ENCODE data around the gene LRP5.

LRP5 gene

DNA sequence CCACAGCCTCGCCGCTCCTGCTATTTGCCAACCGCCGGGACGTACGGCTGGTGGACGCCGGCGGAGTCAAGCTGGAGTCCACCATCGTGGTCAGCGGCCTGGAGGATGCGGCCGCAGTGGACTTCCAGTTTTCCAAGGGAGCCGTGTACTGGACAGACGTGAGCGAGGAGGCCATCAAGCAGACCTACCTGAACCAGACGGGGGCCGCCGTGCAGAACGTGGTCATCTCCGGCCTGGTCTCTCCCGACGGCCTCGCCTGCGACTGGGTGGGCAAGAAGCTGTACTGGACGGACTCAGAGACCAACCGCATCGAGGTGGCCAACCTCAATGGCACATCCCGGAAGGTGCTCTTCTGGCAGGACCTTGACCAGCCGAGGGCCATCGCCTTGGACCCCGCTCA, 35.5 kb downstream of the LRP5 start:
- H3K9me3 ChIP-seq (ENCODE audit: insufficient read depth, low read depth, low read length), result no peaks in the 10 kb centered on the region
- no peak overlapping the region for H3K4me2 ChIP-seq (ENCODE audit: low read depth, low read length, poor library complexity, severe bottlenecking)
- no peaks in the 10 kb centered on the region for H3K9me2 ChIP-seq (replicated peaks; ENCODE audit: low read depth, low read length)
- H3K27me3 ChIP-seq (ENCODE audit: insufficient read depth, low read length, poor library complexity, severe bottlenecking), result no peaks in the 10 kb centered on the region
- H3K4me1 ChIP-seq (ENCODE audit: insufficient read depth, low read length, poor library complexity, severe bottlenecking), result no peaks in the 10 kb centered on the region
- peaks cover 14% of the 10 kb centered on the region; the same call in 1 of the 2 replicates for H3K36me3 ChIP-seq (ENCODE audit: insufficient read depth, low read length)
- H2AFZ ChIP-seq (ENCODE audit: low read length), result no peak overlapping the region
- peaks cover 58% of the 10 kb centered on the region; the same call in 1 of the 2 replicates for H3K79me2 ChIP-seq (ENCODE audit: insufficient read depth, low read length)
- no peak overlapping the region for H3K4me3 ChIP-seq (ENCODE audit: low read length, poor library complexity, severe bottlenecking)
- peaks cover 19% of the 10 kb centered on the region for H4K20me1 ChIP-seq (ENCODE audit: insufficient read depth, low read length, poor library complexity, severe bottlenecking)
- no peak for TF ChIP-seq EZH2phosphoT487 (IDR thresholded peaks at IDR 0.05; ENCODE audit: borderline replicate concordance)
- TF ChIP-seq, protein P1, sequence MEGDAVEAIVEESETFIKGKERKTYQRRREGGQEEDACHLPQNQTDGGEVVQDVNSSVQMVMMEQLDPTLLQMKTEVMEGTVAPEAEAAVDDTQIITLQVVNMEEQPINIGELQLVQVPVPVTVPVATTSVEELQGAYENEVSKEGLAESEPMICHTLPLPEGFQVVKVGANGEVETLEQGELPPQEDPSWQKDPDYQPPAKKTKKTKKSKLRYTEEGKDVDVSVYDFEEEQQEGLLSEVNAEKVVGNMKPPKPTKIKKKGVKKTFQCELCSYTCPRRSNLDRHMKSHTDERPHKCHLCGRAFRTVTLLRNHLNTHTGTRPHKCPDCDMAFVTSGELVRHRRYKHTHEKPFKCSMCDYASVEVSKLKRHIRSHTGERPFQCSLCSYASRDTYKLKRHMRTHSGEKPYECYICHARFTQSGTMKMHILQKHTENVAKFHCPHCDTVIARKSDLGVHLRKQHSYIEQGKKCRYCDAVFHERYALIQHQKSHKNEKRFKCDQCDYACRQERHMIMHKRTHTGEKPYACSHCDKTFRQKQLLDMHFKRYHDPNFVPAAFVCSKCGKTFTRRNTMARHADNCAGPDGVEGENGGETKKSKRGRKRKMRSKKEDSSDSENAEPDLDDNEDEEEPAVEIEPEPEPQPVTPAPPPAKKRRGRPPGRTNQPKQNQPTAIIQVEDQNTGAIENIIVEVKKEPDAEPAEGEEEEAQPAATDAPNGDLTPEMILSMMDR (conservative IDR thresholded peaks at IDR 0.05; ENCODE audit: low read length), result no peak
- H3F3A ChIP-seq (ENCODE audit: low read depth), result no peaks in the 10 kb centered on the region
- H3K9ac ChIP-seq (ENCODE audit: low read depth, low read length, poor library complexity, severe bottlenecking), result no peak overlapping the region

DNA sequence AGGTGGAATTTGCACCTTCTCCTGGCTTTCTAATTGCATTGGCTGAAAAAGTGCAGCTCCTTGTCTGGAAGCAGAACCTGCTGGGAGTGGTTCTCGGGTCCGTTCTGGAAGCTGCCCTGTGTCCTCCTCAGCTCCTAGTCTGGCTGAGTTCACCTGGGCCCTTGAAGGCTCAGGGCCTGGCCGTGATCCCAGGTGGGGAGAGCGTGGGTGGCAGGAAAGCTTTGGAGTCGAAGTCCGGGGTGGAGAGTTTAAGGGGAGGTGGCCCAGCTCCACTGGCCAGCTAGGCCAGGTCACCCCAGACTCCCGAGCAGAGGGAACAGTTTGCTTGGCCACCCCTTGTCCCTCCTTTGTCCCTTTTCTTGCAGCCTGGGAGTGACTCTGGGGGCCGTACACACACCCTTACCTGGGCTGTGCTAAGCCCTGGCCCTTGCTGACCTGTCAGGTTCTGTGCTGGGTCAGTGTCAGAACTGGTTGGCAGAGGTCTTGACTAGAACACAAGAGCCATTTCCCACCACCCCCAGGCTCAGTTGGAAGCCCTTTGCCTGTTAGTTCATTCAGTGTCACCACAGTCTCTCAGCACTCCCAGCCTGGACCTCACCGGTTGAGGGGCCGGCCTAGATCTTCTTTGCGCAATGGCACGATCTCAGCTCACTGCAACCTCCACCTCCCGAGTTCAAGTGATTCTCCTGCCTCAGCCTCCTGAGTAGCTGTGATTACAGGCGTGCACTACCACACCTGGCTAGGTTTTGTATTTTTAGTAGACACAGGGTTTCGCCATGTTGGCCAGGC, 37.3 kb downstream of the LRP5 start:
- Histone ChIP-seq H3K9ac (ENCODE audit: low read depth, low read length, poor library complexity, severe bottlenecking) (no peak overlapping the region), H3F3A (ENCODE audit: low read depth) (no peaks in the 10 kb centered on the region), H3K4me3 (ENCODE audit: low read length, poor library complexity, severe bottlenecking) (no peak overlapping the region), H2AFZ (ENCODE audit: low read length) (no peak overlapping the region), H3K36me3 (ENCODE audit: insufficient read depth, low read length) (peaks cover 23% of the 10 kb centered on the region; the same call in 1 of the 2 replicates), H3K27me3 (ENCODE audit: insufficient read depth, low read length, poor library complexity, severe bottlenecking) (no peaks in the 10 kb centered on the region), H3K4me2 (ENCODE audit: low read depth, low read length, poor library complexity, severe bottlenecking) (no peak overlapping the region), H3K9me2 (replicated peaks; ENCODE audit: low read depth, low read length) (no peaks in the 10 kb centered on the region), H4K20me1 (ENCODE audit: insufficient read depth, low read length, poor library complexity, severe bottlenecking) (peaks cover 15% of the 10 kb centered on the region), H3K9me3 (ENCODE audit: insufficient read depth, low read depth, low read length) (no peaks in the 10 kb centered on the region), H3K79me2 (ENCODE audit: insufficient read depth, low read length) (peaks cover 49% of the 10 kb centered on the region; the same call in 1 of the 2 replicates), H3K4me1 (ENCODE audit: insufficient read depth, low read length, poor library complexity, severe bottlenecking) (no peaks in the 10 kb centered on the region)
- TF ChIP-seq, protein P1 (conservative IDR thresholded peaks at IDR 0.05; ENCODE audit: low read length), result no peak
- TF ChIP-seq EZH2phosphoT487 (IDR thresholded peaks at IDR 0.05; ENCODE audit: borderline replicate concordance), result no peak

DNA sequence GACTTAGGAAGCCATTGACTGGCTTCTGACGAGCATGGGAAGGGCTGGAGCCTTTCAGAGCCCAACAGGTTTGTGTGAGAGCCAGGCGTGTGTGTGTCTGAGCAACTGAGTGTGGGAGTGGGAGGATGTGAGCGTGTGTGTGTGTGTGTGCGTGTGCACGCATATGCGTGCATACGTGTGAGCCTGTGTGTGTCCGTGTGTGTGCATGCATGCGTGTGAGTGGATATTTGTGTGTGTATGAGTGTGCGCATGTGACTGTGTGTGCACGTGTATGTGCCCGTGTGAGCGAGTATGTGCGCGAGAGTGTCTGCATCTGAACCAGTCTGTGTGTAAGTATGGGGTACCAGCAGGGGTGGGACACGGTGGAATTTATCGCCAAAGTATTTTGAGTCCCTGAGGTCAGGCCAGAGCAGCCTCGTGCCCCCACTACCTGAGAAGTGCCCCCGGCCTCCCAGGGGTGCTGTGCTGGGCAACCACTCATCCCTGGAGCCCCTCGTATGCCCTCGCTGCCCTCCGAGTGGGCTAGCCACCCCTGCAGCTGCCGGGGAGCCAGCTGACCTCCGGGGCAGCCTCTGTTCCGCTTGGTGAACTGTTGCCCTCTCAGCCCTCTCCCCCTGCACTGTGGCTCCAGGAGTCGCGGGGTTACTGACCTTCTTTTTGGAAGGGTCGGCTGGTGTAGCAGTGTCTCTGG, 38.5 kb downstream of the LRP5 start:
- peaks cover 38% of the 10 kb centered on the region; the same call in 1 of the 2 replicates for H3K79me2 ChIP-seq (ENCODE audit: insufficient read depth, low read length)
- H3K4me3 ChIP-seq (ENCODE audit: low read length, poor library complexity, severe bottlenecking), result no peak overlapping the region
- H3K4me2 ChIP-seq (ENCODE audit: low read depth, low read length, poor library complexity, severe bottlenecking), result no peak overlapping the region
- no peaks in the 10 kb centered on the region for H3K4me1 ChIP-seq (ENCODE audit: insufficient read depth, low read length, poor library complexity, severe bottlenecking)
- no peaks in the 10 kb centered on the region for H3K27me3 ChIP-seq (ENCODE audit: insufficient read depth, low read length, poor library complexity, severe bottlenecking)
- no peak overlapping the region for H3K9ac ChIP-seq (ENCODE audit: low read depth, low read length, poor library complexity, severe bottlenecking)
- peaks cover 22% of the 10 kb centered on the region for H4K20me1 ChIP-seq (ENCODE audit: insufficient read depth, low read length, poor library complexity, severe bottlenecking)
- H2AFZ ChIP-seq (ENCODE audit: low read length), result no peak overlapping the region
- H3K9me2 ChIP-seq (replicated peaks; ENCODE audit: low read depth, low read length), result no peaks in the 10 kb centered on the region
- H3K9me3 ChIP-seq (ENCODE audit: insufficient read depth, low read depth, low read length), result no peaks in the 10 kb centered on the region
- H3F3A ChIP-seq (ENCODE audit: low read depth), result no peaks in the 10 kb centered on the region
- TF ChIP-seq EZH2phosphoT487 (IDR thresholded peaks at IDR 0.05; ENCODE audit: borderline replicate concordance), result no peak
- TF ChIP-seq, protein P1 (conservative IDR thresholded peaks at IDR 0.05; ENCODE audit: low read length), result no peak
- peaks cover 33% of the 10 kb centered on the region; the same call in 1 of the 2 replicates for H3K36me3 ChIP-seq (ENCODE audit: insufficient read depth, low read length)

Measured in Loucy (cell line).